Right lobe of liver (tissue), 4 donors: ENCODE measurements around the gene ABCB10.

Experiments used
- CTCF ChIP-seq, 4 donors: fragments of 200-600 bp in 3 of 4; fragments of 450-650 bp in 1 of 4; IDR thresholded peaks; one replicate each; pipeline versions ENCODE4 v1.5.1 to v1.8.0; 2016 to 2022; ENCODE audit warnings: antibody characterized with exemption in 4 of 4, mild to moderate bottlenecking in 2 of 4
- POLR2A ChIP-seq: fragments of 450-650 bp; IDR thresholded peaks from one replicate; pipeline ENCODE4 v1.6.1; 2017; ENCODE audit warnings: antibody characterized with exemption, mild to moderate bottlenecking
- donor health status: DM: no; HTN: no; CAD: no.
- donor health status: DM: no; HTN: no; CAD: no.
- donor health status: DM: no; HTN: yes; CAD: no.

- TF ChIP-seq CTCF (IDR thresholded peaks at IDR 0.05), result no peak
- TF ChIP-seq POLR2A, result no peak
These were observed 11.8 kb upstream of the ABCB10 start for GRCh38 chr1:229570305-229570704.
